AG08396 (cell line): ENCODE results near the gene MYBPC1.

Source experiments
- DNase-seq: peaks from one replicate; pipeline ENCODE4 v3.0.0; 2012; ENCODE audit warnings: low spot score, mixed read lengths

The MYBPC1 gene

DNA sequence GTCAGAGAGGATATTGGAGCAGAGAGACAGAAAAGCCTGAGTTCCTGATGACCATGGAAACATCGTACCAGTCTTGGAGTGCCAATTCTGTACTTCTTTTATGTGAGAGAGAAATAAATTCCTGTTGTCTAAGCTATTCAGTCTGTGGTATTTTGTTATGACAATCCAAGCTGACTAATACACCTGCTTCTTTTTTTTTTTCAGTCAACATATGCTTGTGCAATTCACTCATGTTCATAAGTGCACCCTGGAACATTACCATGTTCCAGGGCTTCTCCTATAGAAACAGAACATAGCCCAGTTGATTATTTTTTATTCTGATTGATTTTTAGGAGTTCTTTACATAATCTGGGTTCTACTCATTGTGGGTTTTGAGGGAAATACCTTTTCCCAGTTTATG is 100.9 kb downstream of the MYBPC1 start:
- no peak for DNase-seq

DNA sequence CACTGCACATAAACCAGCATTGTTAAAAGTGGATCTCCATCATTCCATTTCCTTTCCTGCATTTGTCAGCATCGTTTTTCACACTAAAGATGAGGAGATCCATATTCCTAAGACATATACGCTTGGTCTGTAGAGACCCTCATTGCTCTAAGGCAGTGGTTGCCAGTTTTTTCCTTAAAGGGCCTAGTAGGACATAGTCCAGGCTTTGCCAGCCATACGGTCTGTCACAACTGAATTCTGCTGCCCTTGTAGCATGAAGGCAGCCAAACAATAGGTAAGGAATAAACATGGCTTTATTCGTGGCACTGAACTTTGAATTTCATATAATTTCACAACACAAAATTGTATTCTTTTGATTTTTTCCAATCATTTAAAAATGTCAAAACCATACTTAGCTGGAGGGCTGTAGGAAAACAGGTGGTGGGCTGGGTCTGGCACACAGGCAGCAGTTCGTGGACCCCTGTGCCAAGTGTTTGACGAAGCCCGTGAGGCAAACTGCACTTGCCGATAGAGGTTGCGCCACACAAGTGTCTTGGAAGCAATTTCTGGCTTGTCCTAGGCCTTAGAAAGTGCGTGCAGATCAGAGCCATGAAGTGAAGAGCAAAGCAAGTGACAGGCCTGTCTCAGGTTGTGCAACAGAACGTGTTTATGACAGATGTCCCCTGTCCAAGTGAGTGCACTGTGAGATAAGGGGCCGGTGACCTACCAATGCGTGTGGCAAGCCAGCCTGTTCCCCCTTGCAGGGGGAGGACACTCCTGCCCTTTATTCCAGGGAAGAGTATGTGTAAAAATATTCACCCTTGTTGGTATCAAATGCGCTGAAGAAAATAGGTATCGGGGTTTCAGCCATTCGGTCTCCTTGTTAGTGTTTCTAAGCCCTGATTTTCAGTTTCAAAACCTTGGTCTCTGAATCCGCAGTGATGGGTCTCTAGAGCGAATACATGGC is 101.8 kb downstream of the MYBPC1 start:
- DNase-seq = peak; percentile 22

DNA sequence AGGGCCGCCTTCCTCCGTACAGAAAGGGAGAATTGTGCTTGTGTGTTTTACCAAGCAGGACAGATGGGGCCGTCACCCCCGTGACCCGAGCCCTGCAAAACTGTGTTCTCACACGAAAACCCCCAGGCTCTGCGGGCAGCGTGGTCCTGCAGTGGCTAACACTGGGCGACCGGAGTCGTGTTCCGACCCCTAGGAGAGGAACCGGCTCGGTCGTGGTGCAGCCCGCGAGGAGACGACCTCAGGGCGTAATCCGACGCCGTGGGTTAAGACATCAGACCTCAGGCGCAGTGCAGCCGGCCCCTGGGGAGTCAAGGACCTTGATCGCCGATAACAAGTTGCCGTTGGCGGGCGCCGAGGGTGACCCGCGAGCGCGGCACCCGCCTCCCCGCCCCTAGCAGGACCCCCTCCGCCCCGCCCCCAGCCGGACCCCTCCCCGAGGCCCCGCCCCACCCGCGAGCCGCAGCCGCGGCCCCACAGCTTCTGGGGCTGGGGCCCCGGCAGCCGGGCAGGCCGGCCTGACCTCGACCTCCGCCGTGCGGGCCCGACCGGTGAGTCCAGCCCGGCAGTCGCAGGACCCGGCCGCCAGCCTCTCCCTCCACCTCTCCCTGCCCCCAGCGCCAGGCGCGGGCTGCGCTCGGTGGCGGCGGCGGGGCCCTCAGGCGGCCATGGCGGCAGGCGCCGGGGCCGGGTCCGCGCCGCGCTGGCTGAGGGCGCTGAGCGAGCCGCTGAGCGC is 102.6 kb downstream of the MYBPC1 start, which contains the start of gene CHPT1:
Gene CHPT1 (plus strand): TSS at position 444 of the 733 bp plus-strand sequence. CDS start 222 bp downstream, at position 666.
- no peak for DNase-seq

DNA sequence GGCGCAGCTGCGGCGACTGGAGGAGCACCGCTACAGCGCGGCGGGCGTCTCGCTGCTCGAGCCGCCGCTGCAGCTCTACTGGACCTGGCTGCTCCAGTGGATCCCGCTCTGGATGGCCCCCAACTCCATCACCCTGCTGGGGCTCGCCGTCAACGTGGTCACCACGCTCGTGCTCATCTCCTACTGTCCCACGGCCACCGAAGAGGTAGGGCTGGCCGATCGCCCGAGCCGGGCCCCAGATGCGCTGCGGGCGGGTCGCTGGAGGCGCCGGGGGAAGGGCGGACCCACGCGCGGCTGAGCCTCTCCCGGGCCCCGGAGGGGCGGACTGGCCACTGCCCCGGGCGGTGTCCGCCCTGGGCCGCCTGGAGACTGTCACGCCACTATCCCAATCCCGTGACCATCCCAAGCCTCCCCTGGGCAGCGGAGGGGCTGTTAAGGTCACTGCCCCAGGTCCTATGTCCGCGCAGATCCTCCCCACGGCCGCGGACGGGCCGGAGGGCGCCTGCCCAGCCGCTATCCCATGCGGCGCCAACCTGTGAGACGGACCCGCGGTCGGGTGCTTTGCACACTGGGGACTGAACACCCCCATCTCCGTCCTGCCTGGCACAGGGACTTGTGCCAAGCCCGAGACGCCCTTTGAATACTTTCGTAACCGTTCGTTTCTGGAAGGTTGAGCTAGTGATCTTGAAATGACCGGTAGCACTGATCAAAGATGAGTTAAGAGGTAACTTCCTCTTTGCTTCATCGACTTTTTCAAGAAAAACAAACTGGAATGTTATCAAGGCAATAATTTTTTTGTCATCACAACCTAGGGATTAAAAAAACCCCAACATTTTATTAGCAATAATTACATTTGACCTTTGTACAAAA is 103.4 kb downstream of the MYBPC1 start:
- peak; percentile 77 for DNase-seq

DNA sequence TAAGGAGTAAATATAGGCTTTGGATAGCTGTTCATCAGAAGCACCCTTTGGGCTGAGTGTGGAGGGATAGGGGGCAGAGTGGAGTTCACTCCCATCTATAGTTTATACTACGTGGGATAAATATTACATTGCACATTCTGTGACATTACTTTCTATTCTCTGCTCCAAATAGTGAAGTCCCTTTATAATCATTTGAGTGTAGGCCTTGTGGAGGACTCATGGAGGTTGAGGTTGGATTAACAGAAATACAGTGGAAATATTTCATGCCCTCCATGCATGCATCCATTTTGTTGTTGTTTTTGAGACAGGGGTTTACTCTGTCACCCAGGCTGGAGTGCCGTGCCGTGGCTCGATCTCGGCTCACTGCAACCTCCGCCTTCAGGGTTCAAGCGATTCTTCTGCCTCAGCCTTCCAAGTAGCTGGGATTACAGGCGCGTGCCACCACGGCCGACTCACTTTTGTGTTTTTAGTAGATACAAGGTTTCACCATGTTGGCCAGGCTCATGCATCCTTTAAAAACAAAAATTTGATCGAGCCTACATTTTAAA is 104.1 kb downstream of the MYBPC1 start:
- DNase-seq = peak; percentile 37

DNA sequence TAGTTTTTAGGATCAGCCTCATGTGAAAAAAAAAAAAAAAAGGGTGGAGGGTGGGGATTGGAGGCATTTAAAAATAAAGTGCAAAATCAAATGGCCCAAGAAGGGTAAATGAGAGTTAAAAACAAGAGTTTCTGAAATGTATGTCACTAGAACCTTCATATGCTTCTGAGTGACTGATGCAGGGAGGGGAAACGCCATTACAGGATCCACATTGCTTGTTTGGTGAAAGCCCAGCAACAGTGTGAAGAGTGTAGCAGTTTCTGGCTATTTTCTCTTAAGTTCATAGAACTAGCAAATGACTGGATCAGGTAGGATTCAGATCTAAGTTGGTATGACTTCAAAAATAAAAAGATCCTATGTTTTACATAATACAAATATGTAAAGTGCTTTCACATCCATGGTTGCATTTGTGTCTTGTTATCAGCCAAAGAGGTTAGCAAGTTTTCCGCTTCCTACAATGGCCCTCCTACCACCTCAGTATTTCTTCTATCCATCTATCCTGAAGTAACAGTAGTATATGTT is 105.6 kb downstream of the MYBPC1 start:
- DNase-seq = no peak

DNA sequence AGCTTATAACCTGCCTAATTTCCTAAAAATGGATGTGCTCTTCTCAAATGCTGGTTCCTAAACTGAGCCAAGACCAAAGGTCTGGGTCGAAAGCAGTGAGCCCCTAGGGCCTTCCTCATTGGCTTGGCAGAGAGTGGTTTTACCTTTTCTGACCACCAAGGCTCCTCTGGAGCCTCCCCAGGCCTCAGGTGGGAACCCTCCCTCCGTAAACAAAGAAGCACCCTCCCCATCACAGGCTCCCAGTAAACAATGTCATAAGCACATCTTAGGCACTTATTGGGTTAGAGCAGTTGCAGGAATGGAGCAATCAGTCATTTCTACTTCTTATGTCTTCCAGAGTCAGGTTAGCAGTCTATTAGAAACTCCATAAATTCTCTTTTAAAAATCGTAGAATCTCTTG is 108.7 kb downstream of the MYBPC1 start:
- DNase-seq = no peak

DNA sequence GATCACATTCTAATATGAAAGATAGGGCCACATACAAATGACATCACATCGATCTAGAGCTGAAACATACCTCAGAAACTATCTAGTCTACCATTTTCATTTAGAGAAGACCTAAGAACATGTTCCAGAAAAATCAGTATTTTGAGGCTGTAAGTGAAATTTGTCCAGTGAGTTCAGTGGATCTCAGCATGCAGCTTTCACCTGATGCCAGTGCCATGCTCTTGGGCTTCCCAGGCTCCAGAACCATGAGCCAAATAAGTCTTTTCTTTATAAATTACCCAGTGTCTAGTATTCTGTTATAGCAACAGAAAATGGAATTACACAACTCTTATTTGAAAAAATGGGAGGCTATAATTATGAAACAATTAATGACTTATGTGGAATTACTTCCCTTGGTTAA is 111.6 kb downstream of the MYBPC1 start:
- DNase-seq = no peak

DNA sequence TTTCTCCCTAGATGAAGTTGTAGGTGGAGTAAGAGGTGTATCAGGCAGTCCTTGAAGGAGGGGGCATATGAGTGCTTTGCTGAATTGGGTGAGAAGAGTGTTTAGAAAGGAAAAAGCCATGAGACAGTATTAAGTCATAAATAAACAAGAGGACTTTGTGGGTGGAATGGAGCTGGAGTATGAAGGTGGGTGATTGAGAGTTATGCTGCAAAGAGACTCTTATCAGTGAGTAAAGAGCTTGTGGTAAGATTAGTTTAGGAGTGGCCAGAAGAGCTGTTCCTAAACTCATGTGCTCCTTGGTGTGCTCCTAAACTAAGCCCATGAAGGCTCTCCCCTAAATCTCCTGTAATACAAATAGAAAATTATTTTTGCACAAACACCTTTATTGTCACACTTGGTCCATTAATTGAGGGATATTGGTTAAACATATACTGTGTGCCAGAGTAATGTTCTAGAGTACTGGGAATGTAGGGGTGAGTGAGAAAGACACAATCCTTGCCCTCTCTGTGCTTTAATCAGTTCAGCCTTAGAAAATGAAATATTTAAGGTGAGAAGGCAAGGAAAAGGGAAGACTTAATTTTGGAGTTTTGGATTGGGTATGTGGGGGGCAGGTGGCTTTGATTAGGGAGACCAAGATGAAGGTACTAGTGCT is 112.5 kb downstream of the MYBPC1 start:
- DNase-seq = no peak

DNA sequence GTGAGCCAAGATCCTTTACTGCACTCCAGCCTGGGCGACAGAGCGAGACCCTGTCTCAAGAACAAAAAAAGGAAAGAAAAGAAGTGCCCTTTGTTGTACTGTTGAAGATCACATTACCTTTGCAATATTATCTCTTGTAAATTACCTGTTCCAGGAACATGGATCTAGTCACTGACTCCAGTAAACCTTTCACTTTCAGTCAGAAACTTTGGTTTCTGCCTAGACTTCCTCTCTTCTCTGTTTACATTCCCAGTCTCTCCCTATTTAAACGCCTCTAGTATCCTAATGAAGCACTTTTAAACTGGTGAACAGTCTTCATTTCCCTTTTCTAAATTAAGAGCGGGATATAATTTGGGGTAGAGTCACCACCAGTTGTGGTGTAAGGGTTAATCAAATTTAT is 115.5 kb downstream of the MYBPC1 start:
- no peak for DNase-seq

DNA sequence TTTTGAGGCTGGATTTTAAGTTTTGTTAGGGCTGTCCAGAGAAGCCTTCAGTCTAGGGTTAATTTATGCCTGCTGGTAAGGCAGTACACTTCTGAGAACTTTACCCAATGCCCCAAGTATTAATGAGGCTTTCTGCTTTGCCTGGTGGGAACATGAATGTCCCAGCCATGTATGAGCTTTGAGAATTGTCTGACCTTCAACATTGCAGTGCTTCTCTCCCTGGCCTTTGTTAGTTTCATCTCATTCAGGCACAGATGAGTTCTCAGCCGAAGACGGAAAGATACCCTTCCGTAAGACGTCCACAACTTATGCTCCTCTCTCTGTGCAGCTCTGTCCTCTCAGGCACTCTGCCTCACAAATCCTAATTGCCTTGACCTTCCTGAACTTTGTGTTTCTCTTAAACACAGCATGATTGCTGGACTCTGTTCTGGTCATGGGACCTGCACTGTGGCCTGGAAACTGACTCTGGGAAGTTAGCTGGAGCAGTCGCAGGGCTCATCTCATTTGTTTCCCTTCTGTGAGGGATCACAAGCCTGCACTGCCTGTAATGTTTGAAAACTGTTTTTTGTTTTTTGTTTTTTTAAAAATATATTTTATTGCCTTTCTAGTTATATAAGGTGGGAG is 118.4 kb downstream of the MYBPC1 start:
- DNase-seq = no peak

DNA sequence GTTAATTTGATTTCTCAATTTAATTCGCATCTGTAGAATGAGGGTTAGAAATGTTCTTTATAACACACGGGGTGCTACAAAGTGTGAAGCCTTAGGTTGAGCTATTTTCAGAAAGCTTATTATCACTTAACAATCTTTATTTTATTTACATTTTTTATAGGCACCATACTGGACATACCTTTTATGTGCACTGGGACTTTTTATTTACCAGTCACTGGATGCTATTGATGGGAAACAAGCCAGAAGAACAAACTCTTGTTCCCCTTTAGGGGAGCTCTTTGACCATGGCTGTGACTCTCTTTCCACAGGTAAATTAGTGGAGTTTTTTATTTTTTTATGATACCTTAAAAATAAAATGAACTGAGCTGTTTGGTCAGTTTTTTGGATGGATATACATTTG is 119.2 kb downstream of the MYBPC1 start:
- no peak for DNase-seq

DNA sequence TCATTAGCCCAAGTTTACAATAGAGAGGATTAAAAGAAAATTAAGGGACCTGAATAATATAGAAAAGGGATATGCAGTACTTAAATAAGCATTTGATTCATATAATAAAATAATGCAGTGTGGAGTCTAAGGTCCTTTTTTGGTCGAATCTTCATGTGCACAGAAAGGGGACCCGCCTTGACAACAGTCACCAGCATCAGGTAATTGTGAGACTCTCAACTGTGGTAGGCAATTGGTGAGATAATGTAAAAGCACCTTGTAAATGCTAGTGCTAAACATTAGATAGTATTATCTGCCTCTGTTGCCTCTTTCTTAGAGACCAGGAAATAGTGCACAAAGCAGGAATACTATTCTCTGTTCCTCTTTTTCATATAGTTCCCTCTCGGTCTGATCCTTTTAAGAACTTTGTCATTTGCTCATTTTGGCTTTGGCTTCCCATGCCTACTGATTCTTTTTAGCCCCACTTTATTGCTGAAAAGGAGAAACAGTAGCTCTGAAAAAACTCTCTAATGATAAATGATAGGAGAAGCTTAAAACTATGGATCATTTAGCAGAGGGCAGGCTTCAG is 120.2 kb downstream of the MYBPC1 start:
- DNase-seq = no peak

DNA sequence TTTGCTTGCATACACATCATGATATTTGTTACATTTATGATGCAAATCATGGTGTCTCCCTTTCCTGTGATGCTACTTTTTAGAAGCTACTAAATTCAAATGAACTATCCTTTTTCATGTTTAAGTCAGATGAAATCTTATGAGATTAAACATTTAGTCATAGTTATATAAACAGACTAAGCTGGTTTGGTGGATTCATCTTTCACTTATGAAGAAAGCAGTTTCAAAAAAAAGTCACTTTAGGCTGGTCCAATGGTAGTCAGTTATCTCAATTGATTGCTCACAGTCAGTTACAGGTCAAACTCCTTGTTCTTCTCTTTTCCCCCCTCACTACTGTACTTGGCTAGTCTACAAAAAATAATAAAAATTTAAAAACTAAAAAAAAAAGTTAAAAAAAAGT is 124.8 kb downstream of the MYBPC1 start:
- no peak for DNase-seq

DNA sequence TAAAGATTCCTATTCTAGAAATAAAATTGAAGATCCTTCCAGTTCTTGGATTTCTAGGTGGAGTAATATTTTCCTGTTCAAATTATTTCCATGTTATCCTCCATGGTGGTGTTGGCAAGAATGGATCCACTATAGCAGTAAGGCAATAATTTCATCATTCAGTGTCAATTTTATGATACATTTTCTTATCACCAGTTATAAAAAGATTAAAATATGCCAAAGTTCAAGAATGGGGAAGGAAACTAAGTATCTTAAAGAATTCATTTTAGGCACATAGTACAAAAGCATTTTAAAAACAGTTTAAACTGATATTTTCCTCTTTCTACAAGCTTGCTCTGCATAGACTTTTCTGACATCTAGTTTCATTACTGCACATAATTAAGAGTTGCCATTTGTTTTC is 125.3 kb downstream of the MYBPC1 start:
- no peak for DNase-seq

DNA sequence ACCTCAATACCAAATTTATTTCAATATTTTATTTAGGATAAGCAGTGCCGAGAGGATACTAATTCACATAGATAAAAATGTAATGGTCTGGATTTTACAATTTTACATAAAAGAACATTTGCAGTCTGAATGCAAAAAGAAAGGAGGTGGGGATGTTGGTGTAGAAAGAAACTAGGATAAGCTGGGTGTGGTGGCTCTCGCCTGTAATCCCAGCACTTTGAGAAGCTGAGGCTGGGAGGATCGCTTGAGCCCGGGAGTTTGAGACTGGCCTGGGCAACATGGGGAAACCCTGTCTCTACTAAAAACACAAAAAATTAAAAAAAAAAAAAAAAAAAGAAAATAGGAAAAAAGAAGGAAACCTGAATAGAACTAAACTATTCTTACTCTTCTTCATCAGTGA is 127.6 kb downstream of the MYBPC1 start:
- DNase-seq = no peak

DNA sequence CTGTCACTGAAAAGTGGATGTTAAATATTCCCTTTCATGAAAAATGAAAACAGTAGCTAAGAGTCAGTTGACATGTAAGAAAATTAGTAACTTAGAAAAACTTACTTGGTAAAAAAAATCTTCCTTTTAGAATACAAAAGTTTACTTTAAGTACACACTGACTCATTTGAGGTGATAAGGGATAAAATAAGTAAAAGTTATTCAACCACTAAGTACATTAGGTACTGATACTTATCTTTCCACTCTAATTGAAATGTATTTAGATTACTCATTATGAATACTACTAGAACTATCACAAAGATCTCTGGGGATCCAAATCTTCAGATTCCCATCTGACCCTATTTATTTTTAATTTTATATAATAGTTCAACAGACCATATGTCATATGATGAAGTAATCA is 132.3 kb downstream of the MYBPC1 start:
- DNase-seq = no peak

DNA sequence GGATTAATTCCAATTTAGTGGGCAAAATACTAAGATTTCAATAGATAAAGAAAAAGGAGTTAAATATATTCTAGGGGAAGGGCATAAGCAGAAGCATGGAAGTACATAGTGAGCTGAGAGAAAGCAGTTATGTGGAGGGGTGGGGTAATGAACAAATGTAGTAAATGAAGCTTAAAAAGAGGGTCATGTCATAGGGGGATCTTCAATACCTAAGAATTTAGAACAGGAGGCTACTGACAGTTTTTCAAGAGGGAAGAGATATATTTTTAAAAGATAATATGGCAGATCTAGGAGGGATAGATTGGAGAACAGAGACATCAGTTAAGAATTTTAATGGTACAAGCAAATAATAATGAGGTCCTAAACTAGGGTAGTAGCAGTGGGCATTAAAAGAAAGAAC is 135.1 kb downstream of the MYBPC1 start:
- DNase-seq = no peak

DNA sequence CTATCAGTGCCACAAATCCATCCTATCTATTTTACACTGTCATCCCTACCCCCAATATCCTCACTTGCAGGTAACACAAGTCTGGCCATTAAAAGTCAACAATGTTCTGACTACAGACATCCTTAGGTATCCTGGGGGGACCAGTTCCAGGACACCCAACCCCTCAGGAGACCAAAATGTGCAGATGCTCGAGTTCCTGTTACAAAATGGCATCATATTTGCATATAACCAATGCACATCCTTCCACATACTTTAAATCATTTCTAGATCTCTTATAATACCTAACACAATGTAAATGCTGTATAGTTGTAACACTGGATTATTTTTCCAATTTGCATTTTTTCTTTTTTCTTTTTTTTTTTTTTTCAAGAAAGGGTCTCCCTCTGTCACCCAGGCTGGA is 137.5 kb downstream of the MYBPC1 start:
- DNase-seq = no peak

DNA sequence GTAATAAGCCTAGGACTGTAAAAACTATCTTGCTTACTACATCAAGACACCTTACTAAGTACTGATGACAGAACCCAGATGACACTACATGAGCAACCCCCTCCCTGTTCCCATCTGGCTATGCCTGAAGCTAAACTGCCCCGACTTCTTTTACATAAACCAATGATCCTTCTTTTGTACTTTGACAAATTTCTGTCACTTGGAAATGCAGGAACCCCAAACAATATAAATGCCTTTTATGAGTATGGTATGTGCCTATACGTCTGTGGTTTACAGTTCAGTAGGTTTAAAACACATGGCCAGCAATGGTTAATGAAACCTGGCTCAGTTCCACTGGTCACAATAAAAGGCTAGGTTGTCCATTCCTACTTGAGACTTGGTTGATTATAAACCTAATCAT is 138.4 kb downstream of the MYBPC1 start:
- DNase-seq = no peak
